Thoracic aorta (tissue), 2 donors: ENCODE measurements around the gene D2HGDH. TPM values are rescaled to one million over a fixed set of nuclear protein-coding genes. Genes with fewer than 3 reads are reported as not detected.
"Not testable (repeated sequence)": the region's sequence is repeated elsewhere in the genome, so short reads cannot be mapped to it uniquely, and the experiment has no call there.

ENCODE experiments used
- ATAC-seq: fragments of 150-250 bp; one replicate; pipeline ENCODE4 v1.8.0; 2017; ENCODE audit warnings: low read depth; ENCODE audit not compliant: insufficient number of reproducible peaks, low FRiP score
- DNase-seq: peaks from one replicate; pipeline ENCODE4 v3.0.0-alpha.2; 2020; ENCODE audit warnings: low spot score
- H3K27ac ChIP-seq, 2 donors: fragments of 200-600 bp; sonication (generic); 1 replicate in 1 of 2; 2 replicates in 1 of 2; pipeline ENCODE4 v1.5.1; 2016; ENCODE audit warnings: mild to moderate bottlenecking in 2 of 2, moderate library complexity in 2 of 2
- H3K27me3 ChIP-seq: fragments of 200-600 bp; sonication (generic); replicated peaks from 2 replicates; pipeline ENCODE4 v1.6.0; 2016; ENCODE audit warnings: mild to moderate bottlenecking; ENCODE audit not compliant: insufficient read depth
- H3K36me3 ChIP-seq: fragments of 200-600 bp; sonication (generic); one replicate; pipeline ENCODE4 v1.5.1; 2016
- H3K4me1 ChIP-seq, 2 donors: fragments of 200-600 bp; sonication (generic); 1 replicate in 1 of 2; 2 replicates in 1 of 2; pipeline versions ENCODE4 v1.5.1 to v1.6.0; 2016; ENCODE audit warnings: low read depth in 2 of 2, mild to moderate bottlenecking in 1 of 2; ENCODE audit not compliant: control insufficient read depth in 1 of 2
- H3K4me3 ChIP-seq: fragments of 200-600 bp; sonication (generic); 2 replicates; pipeline ENCODE4 v1.5.1; 2016; ENCODE audit warnings: mild to moderate bottlenecking
- H3K9me3 ChIP-seq: fragments of 200-600 bp; sonication (generic); 2 replicates; pipeline ENCODE4 v1.5.1; 2016
- CTCF ChIP-seq: fragments of 200-600 bp; sonication (generic); IDR thresholded peaks from one replicate; pipeline ENCODE4 v1.5.1; 2019; ENCODE audit warnings: antibody characterized with exemption
- total RNA-seq, 2 donors: library from RNA; depleted of rRNA; stranded (reverse); fragments of >200 nt; gene quantifications; one replicate each; pipeline versions ENCODE4 v1.1.0 to v1.2.3, GENCODE V29; 2016

The D2HGDH gene
- total RNA-seq, 2 donors from 2014 or later, result 11.1 to 38.0 TPM

- peaks cover 3 to 24% of the 10 kb centered on the region in 2 donors for H3K4me1 ChIP-seq
- H3K4me3 ChIP-seq, result no peak overlapping the region
- no peaks in the 10 kb centered on the region for H3K27me3 ChIP-seq
- H3K9me3 ChIP-seq, result no peaks in the 10 kb centered on the region
- H3K36me3 ChIP-seq, result no peaks in the 10 kb centered on the region
- H3K27ac ChIP-seq, result no peak overlapping the region
- TF ChIP-seq CTCF, result no peak
- DNase-seq (no peak), ATAC-seq (no peak)
Observed at GRCh38 chr2:241801611-241802420, 67.4 kb downstream of the D2HGDH start.

- H3K36me3 ChIP-seq, result no peaks in the 10 kb centered on the region
- H3K27ac ChIP-seq, result no peak overlapping the region
- DNase-seq (no peak), ATAC-seq (no peak)
- no peaks in the 10 kb centered on the region for H3K9me3 ChIP-seq
- no peak for TF ChIP-seq CTCF
- peak overlapping the region; percentile 71 for H3K4me3 ChIP-seq
- H3K4me1 ChIP-seq, result peaks cover 3 to 24% of the 10 kb centered on the region in 2 donors
- no peaks in the 10 kb centered on the region for H3K27me3 ChIP-seq
Observed at GRCh38 chr2:241802421-241803318, 68.2 kb downstream of the D2HGDH start.

GRCh38 chr2:241803387-241804325, 69.2 kb downstream of the D2HGDH start:
- Histone ChIP-seq H3K9me3 (no peaks in the 10 kb centered on the region), H3K4me3 (peak overlapping the region; percentile 71), H3K4me1 (peaks cover 3 to 24% of the 10 kb centered on the region in 2 donors), H3K36me3 (no peaks in the 10 kb centered on the region), H3K27me3 (no peaks in the 10 kb centered on the region), H3K27ac (no peak overlapping the region)
- no peak for TF ChIP-seq CTCF
- ATAC-seq (no peak), DNase-seq (no peak)

GRCh38 chr2:241804326-241805229, 70.1 kb downstream of the D2HGDH start:
- peak overlapping the region; percentile 71 for H3K4me3 ChIP-seq
- DNase-seq (no peak), ATAC-seq (no peak)
- no peak for TF ChIP-seq CTCF
- H3K27ac ChIP-seq, result no peak overlapping the region
- H3K27me3 ChIP-seq, result no peaks in the 10 kb centered on the region
- H3K36me3 ChIP-seq, result no peaks in the 10 kb centered on the region
- peaks cover 3 to 24% of the 10 kb centered on the region in 2 donors for H3K4me1 ChIP-seq
- H3K9me3 ChIP-seq, result no peaks in the 10 kb centered on the region

GRCh38 chr2:241806217-241806616, 71.8 kb downstream of the D2HGDH start:
- not testable (repeated sequence) for H3K9me3 ChIP-seq, ATAC-seq, H3K36me3 ChIP-seq, H3K27ac ChIP-seq, H3K27me3 ChIP-seq, H3K4me3 ChIP-seq, DNase-seq
- peaks cover 3 to 40% of the 10 kb centered on the region in 2 donors for H3K4me1 ChIP-seq
